Prostate gland (tissue), 2 donors: ENCODE measurements around the gene SEC14L2.
"Not testable (repeated sequence)": the region's sequence is repeated elsewhere in the genome, so short reads cannot be mapped to it uniquely, and the experiment has no call there.

Source experiments
- POLR2A ChIP-seq: fragments of 450-650 bp; IDR thresholded peaks from one replicate; pipeline ENCODE4 v1.6.1; 2016; ENCODE audit warnings: antibody characterized with exemption, mild to moderate bottlenecking
- TF ChIP-seq, protein P1 (sequence below), 4 experiments: fragments of 200-600 bp in 2 of 4; fragments of 450-650 bp in 2 of 4; sonication (generic) in 2 of 4; IDR thresholded peaks; 1 replicate in 3 of 4; 2 replicates in 1 of 4; pipeline ENCODE4 v1.5.1; 2016 to 2019; ENCODE audit warnings: antibody characterized with exemption in 4 of 4, mild to moderate bottlenecking in 2 of 4, moderate library complexity in 2 of 4

DNA sequence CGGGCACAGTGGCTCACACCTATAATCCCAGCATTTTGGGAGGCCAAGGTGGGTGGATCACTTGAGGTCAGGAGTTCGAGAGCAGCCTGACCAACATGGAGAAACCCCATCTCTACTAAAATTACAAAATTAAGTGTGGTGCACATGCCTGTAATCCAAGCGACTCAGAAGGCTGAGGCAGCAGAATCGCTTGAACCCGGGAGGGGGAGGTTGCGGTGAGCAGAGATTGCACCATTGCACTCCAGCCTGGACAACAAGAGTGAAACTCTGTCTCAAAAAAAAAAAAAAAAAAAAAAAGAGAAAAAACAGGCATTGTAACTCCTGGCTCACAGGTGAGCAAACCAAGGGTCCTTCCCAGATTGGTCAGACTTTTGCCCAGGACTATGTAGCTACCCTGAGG, 63.7 kb downstream of the SEC14L2 start:
- TF ChIP-seq, protein P1, sequence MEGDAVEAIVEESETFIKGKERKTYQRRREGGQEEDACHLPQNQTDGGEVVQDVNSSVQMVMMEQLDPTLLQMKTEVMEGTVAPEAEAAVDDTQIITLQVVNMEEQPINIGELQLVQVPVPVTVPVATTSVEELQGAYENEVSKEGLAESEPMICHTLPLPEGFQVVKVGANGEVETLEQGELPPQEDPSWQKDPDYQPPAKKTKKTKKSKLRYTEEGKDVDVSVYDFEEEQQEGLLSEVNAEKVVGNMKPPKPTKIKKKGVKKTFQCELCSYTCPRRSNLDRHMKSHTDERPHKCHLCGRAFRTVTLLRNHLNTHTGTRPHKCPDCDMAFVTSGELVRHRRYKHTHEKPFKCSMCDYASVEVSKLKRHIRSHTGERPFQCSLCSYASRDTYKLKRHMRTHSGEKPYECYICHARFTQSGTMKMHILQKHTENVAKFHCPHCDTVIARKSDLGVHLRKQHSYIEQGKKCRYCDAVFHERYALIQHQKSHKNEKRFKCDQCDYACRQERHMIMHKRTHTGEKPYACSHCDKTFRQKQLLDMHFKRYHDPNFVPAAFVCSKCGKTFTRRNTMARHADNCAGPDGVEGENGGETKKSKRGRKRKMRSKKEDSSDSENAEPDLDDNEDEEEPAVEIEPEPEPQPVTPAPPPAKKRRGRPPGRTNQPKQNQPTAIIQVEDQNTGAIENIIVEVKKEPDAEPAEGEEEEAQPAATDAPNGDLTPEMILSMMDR (IDR thresholded peaks at IDR 0.05), result not testable (repeated sequence)
- not testable (repeated sequence) for TF ChIP-seq POLR2A
